HG02870 (cell line): ENCODE results near the gene DPYSL5.
"Not testable (repeated sequence)": the region's sequence is repeated elsewhere in the genome, so short reads cannot be mapped to it uniquely, and the experiment has no call there.

Experiments
- ATAC-seq: cut with Tn5 transposase; IDR thresholded peaks from one replicate; pipeline ENCODE4 v1.9.1; 2021; ENCODE audit warnings: mild to moderate bottlenecking, moderate library complexity; ENCODE audit not compliant: unreplicated experiment

Gene DPYSL5

GRCh38 chr2:26874514-26874913, 26.6 kb downstream of the DPYSL5 start:
- ATAC-seq, result no peak

DNA sequence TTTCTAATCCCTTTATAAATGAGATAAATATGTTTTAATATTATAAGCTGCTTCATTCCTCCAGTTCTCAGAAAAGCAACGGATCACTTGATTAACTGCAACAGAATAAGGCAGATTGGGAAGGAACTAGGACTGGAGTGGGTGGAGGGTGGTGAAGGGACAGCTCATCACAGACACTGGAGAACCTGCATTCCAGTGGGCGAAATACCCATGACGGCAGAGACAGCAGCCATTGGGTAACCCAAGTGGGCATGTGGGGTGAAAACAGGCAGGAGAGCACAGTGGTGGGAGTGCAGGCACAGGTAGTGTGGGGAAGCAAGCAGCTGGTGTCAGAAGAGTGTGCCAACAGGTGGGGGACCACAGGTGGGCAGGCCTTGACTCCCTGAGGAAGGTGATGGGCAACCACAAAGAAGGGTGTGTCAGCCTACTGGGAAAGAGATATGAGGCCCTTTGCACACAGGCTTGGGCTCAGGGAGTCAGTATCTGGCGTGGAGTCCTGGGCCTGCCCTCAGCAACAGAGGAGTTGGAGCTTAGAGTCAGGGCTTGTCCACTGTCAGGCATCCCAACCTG, 27.2 kb downstream of the DPYSL5 start:
- ATAC-seq, result no peak

GRCh38 chr2:26875808-26876207, 27.9 kb downstream of the DPYSL5 start:
- ATAC-seq, result no peak

DNA sequence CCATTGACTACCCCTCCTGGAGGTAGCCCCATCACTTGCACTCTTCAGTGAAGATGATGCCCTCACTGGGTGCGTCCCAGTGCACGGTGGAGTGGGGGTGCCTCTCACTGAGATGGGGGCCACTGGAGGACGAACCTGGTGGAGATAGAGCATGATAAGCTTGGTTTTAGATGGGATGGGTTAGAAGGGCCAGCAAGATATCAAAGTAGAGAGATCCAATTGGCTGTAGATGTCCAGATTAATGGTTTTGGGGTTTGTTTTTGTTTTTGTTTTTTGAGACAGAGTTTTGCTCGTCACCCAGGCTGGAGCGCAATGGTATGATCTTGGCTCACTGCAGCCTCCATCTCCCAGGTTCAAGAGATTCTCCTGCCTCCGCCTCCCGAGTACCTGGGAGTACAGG, 28.3 kb downstream of the DPYSL5 start:
- ATAC-seq, result no peak

DNA sequence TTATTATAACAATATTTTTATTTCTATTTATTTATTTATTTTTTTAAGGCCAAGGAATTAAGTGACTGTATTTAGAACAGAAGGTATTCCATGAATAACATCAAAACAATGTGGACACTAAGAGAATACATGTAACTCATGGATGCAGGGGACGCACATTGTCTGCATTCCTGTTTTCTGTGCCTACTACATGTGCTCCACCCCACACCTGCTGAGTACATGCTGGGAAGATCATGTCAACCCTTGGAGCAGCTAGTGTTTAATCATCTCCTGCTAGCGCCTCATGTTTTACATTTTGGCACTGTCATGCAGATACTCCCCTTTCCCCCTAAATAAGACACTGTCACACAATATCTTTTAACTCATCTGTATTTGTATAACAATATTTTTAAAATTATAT, 29.3 kb downstream of the DPYSL5 start:
- no peak for ATAC-seq

DNA sequence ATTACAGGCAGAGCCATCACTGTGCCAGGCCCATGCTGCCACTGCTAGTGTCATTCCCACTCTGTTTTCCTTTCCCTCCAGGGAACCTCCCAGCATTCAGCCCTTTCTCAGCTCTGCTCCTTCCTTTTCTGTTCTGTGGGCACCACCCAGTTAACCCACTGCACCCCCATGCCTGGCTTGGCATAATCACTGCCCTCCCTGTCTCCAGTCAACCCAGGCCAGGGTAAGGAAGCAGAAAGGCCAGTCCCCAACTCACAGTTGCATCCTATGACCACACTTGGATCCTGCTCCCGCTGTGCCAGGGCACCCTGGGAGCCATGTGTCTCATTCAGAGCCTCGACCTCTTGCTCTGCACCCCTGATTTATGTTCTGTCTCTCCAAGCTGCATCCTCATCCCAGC, 32.2 kb downstream of the DPYSL5 start:
- no peak for ATAC-seq

- no peak for ATAC-seq
Measured at GRCh38 chr2:26880910-26881435, 33.0 kb downstream of the DPYSL5 start.

GRCh38 chr2:26882220-26882619, 34.3 kb downstream of the DPYSL5 start:
- not testable (repeated sequence) for ATAC-seq

- ATAC-seq, result no peak
Measured at GRCh38 chr2:26883956-26884355, 36.0 kb downstream of the DPYSL5 start.

DNA sequence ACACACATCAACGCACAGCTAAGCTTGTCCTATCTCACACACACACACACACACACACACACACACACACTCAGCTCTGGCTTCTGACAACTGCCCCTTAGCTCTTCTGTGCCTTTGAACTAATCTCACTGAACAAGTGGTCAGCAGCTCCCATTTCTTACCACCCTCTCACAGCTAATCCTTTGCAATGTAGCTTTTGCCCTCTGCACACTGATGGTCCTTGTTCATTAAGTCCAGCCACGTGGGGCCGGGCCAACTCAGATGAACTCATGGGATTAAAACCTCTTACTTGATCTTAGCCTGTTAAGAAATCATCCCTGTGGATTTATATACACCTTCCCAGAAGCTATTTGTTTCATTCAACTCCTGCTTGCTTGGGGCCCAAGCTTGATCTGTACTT, 36.6 kb downstream of the DPYSL5 start:
- ATAC-seq, result no peak

DNA sequence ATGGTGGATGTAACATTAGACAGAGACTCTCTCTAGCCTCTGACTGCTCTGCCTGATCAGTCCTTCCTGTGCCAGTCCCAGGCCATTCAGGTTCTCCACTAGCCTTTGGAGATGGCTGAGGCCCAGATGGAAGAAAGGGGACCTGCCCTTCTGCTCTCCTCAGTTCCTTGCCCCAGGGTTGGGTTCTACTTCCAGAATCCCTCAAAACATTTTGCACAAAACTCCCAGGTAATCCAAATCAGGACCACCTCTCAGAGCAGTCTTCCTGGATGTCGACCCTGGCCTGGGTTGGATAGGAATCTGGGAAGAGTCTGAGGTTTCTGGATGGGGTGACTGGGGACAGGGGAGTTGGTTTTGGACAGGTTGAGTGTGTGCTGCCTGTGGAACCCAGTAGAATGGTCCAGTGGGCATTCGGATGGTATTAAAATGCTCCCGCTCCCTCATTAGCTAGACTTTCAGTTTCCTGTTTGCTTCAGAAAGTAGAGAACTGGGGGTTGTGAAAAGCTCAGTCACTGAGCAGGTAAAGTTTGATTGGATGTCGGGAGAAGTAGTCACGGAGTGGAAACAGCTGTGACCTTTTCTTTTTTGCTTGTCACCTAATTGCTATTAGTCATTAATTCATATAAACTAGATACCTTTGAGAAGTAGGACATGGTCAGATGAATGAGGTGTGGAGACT, 37.9 kb downstream of the DPYSL5 start:
- no peak for ATAC-seq

DNA sequence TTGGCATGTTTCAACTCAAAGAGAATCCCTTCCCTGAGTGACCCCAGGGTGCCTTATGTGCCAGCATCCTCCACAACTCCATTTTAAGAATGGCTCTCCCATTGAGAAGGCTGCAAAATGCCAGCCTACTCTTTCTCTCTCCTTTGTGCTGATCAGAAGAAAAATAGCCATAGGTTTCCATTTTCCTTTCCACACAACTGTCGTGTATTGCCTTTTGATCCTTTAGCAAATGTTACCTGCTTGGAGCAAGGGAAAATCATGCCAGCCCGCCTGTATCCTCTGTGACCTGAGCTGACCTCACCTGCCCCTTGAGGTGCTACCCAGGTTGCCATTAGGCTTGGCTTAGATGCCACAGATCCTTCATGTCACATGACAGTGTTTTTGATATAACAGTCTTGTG, 38.8 kb downstream of the DPYSL5 start:
- no peak for ATAC-seq

DNA sequence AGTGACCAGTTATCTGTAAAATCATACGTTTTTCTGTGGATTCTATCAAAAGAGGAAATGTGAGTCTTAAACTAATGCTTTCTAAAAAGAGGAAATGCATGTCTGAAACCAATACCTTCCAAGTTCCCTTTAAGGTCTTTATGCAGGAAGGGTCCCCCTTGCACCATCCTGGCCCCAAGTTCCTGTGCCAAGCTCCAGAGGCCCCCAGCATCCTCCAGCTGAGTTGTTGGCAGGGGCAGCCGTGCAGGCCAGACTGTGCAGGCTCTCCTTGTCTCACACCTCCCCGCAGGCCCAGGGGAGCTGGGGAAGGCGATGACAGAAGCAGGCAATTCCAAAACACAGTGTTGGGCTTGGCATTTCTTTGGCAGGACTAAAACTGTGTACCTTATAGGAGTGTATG, 39.2 kb downstream of the DPYSL5 start:
- no peak for ATAC-seq

DNA sequence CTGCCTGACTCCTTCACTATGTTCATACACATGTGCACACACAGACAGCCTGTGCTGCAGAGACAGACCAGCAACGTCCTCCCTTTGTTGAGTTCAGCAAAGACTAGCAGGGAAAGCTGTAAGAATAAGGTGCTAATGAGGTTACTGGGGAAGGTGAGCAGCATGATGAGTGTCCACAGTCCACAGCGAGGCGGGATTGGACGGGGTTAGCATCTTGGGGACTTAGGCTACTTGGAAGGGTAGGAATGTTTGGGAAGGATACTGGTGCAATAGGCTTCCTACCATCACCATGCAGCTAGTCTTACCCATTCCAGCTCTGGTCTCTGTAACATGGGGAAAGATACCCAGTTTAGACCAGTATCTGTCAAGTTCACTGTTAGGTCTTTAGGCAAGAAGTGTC, 41.9 kb downstream of the DPYSL5 start:
- ATAC-seq, result no peak

DNA sequence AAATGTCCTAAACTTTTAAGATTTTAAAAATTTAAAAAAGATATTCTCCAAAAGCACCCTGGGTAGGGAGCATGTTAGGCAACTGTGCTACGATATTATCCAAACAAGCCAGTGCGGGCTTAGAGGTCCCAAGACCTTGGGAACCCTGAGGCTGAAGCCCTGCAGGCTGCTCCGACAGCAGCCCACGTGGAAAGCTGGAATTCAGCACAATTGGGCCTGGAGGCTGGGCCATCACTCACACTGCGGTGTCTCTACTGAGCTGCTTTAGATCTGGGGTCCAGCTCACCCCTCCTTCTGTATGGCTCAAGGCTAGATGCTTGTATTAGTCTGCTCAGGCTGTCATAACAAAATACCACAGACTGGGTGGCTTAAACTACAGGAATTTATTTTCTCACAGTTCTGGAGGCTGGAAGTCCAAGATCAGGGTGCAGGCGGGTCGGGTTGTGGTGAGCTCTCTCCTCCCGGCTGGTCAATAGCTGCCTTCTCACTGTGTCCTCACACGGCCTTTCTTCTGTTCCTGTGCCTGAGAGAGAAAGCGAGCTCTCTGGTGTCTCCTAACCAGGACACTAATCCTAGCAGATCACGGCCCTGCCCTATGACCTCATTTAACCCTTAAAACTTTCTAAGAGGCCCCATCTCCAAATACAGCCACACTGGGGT, 42.5 kb downstream of the DPYSL5 start:
- no peak for ATAC-seq

- ATAC-seq, result no peak
Measured at GRCh38 chr2:26892133-26892532, 44.2 kb downstream of the DPYSL5 start.

GRCh38 chr2:26892922-26893524, 45.1 kb downstream of the DPYSL5 start:
- no peak for ATAC-seq

GRCh38 chr2:26894136-26894535, 46.2 kb downstream of the DPYSL5 start:
- ATAC-seq, result no peak

GRCh38 chr2:26897807-26898479, 50.0 kb downstream of the DPYSL5 start:
- no peak for ATAC-seq

DNA sequence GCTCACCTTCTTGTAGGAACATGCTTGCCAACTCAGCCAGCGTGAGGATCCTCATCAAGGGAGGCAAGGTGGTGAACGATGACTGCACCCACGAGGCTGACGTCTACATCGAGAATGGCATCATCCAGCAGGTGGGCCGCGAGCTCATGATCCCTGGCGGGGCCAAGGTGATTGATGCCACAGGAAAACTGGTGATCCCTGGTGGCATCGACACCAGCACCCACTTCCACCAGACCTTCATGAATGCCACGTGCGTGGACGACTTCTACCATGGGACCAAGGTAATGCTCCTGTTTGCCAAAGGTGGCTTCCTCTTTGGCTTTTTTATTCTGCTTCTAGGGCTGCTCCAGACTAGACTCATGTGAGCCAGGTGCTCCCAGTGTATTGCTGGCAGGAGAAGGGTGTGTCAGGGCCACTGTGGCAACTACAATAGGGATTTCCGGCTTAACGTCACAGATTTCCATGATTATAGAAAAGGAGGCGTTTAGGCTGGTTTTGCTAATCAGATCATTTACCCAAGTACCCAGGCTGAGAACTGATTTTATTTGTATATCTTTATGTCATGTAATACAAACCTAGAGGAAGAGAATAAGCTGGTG, 50.6 kb downstream of the DPYSL5 start:
- no peak for ATAC-seq
